SIG-M5 (cell line): ENCODE measurements around the gene FBXO10.
"Not testable (repeated sequence)": the region's sequence is repeated elsewhere in the genome, so short reads cannot be mapped to it uniquely, and the experiment has no call there.

Source experiments
- DNase-seq: peaks from one replicate; lab custom pipeline; 2025; lab: John Stamatoyannopoulos, UW

Gene FBXO10

DNA sequence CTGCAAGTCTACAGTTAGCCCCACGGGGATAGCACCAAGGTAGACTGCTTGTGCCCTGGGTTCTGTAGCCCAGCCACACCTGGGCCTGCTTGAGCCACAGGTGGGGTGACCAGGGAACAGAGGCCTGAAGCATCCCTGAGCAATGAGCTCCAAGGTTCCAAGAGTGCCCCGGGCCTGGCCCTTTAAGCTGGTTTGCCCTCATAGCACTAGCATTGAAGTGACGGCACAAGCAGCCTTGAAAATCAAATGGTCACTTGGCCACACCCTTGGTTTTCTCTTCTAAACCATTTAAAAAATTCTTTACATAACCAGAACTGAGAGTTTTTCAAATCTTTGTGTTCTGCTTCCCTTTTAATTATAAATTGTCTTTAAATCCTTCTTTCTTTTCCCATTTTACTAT, 24.7 kb downstream of the FBXO10 start:
- no peak for DNase-seq

DNA sequence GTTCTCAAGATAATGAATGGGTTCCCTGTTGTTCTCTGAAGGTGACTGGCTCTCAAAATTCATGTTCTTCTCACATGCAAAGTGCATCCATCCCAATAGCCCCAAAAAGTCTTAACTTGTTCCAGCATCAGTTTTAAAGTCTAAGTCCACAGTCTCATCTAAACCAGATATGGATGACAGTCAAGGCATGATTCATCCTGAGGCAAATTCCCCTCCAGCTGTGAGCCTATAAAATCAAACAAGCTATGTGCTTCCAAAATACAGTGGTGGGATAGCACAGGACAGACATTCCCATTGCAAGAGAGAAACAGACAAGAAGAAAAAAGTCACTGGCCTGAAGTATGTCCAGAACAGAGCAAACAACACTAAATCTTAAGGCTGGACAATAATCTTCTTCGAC, 25.4 kb downstream of the FBXO10 start:
- no peak for DNase-seq

DNA sequence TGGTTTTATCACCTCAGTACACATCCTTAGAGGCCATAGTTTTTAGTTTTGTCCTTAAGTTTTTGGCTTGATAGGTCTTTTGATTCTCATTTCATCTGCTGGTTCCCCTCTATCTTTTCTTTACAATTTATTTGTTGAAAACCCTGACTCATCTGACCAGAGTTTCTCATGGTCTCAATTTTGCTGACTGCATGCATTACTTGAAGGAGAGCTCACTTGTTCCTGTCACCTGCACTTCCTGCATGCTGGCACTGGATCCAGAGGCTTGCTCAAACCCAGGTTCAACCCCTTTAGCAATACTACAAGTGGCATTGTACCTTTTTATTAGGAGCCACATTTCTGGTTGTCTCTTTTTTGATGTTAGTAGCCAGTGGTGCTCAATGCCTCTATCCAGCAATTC, 26.7 kb downstream of the FBXO10 start:
- DNase-seq, result no peak

DNA sequence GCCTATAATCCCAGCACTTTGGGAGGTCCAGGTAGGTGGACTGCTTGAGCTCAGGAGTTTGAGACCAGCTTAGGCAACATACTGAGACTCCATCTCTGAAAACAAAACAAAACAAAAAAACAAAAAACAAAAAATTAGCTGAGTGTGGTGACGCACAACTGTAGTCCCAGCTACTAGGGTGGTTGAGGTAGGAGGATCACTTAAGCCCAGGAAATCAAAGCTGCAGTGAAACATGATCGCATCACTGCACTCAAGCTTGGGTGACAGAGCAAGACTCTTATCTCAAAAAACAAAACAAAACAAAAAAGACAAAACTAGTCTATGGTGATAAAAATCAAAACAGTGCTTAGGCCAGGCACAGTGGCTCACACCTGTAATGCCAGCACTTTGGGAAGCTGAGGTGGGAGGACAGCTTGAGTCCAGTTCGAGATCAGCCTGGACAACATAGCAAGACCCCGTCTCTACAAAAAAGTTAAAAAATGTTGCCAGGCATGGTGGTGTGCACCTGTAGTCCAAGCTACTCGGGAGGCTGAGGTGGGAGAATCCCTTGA, 28.8 kb downstream of the FBXO10 start:
- DNase-seq, result no peak

DNA sequence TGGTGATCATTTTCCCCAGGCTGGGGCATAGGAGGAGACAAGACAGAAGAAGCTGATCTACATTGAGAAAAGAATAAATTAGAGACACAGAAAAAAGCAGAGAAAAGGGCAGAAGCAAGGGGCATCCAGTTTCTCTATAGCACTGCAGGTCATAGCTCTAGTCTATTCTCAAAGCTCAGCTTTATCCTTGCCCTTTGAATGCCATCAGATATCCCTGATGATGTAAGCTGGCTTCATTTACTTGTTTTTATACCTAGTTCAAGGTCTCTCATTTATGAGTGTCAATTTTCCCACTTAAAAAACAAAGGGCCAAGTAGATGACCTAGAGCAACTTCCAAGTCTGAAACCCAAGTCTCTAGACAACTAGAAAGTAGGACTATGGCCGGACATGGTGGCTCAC, 32.7 kb downstream of the FBXO10 start:
- DNase-seq, result no peak

DNA sequence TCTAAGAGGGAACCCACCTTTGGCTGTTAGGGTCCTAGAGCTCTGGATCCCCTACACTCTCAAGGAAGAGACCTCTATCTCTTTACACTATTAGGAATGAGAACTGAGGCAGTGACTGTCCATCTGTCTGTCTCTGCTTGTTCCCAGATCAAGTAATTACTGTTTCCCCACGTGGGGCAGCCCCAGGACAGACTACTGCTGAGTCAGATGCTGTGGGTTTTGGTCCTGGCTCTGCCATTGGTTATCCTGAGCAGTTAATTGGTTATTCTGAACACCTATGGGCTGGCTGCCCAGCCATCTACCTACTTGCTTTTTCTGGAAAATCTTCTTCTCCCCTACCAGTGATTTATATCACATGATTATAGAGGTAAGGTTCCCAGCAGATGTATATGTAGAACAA, 33.3 kb downstream of the FBXO10 start:
- no peak for DNase-seq

DNA sequence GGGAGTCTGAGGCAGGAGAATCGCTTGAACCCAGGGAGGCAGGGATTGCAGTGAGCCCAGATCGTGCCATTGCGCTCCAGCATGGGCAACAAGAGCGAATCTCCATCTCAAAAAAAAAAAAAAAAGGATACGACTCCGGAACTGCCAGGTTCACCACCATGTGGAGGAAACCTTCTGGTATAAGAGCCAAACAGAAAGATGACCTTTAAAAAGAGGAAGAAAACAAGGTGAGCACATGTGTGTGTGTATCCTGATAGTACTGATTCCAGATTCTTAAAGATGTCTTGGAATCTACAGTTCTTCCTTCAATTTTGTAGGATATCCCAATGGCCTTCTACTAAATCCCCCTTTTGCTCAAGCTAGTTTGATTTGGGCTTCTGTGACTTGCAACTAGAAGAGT, 33.7 kb downstream of the FBXO10 start:
- no peak for DNase-seq

DNA sequence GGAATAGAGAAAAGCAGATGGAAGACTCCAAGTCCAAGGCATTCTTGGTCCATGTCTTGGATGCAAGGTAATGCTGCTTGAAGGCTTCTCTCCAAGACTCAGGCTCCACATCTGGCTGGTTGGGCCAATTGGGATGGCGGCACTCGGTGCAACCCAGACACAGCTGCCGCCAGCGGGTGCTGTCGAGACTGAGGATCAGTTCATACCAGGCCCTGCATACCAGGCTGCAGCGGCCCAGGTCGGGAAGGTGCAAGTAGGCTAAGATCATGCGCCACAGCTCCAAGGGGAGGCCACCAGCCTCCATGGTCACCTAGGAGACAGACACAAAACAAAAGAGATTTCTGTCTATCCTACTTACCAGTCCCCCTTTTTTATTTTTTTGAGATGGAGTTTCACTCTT, 34.7 kb downstream of the FBXO10 start:
- no peak for DNase-seq

GRCh38 chr9:37540634-37541033, 35.5 kb downstream of the FBXO10 start:
- DNase-seq, result no peak

DNA sequence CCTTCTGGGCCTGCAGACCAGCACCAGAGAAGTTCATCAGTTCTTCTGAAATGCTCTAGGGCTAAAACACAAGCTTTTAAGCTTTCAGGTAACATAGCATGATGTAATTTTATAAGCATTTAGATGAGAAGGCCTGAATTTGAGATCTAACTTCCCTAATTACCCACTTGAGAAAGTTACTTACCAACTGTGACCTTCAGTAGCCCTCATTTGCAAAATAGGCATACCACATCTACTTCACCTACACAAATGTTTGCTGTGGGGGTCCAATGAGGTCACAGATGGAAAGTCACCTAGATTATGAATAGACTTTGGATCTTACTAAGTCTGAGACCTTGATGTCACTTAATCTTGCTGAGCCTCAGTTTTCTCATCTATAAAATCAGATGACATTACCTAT, 36.5 kb downstream of the FBXO10 start:
- DNase-seq, result no peak

DNA sequence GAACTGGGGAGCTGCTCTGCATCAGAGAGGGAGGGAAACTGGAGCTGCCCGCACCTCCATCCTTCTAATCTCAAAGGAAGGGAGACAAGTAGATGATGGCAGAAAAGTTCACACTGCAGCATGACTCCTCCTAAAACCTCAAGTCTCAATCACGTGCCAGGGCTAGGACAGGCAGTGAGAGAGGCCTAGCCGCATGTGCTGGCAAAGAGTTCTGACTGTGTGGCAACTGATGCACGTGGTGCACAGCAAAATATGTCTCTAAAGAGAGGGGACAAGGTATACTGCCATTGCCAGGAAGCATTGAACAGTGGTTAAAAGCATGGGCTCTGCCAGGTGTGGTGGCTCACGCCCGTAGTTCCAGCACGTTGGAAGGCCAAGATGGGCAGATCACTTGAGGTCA, 38.1 kb downstream of the FBXO10 start:
- no peak for DNase-seq

GRCh38 chr9:37534901-37535300, 41.3 kb downstream of the FBXO10 start:
- no peak for DNase-seq

DNA sequence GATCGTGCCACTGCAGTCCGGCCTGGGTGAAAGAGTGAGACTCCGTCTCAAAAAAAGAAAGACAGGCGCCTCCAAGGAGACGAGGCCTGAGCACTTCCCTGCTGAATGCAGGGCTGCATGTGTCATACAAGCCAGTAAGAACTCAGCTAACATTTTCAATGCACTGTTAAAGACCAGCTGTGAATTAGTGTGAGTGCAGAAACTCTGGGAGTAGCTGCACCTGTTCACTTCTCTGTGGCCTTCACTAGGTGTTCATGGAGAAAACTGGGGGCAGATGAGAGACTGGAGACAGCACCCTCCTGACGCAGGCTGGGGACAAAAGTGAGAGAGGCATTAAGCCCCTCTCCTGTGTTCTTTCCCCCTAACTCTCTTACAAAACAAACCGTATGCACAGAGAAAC, 41.8 kb downstream of the FBXO10 start:
- DNase-seq, result no peak

- DNase-seq, result no peak
Observed at GRCh38 chr9:37531699-37532098, 44.5 kb downstream of the FBXO10 start.

DNA sequence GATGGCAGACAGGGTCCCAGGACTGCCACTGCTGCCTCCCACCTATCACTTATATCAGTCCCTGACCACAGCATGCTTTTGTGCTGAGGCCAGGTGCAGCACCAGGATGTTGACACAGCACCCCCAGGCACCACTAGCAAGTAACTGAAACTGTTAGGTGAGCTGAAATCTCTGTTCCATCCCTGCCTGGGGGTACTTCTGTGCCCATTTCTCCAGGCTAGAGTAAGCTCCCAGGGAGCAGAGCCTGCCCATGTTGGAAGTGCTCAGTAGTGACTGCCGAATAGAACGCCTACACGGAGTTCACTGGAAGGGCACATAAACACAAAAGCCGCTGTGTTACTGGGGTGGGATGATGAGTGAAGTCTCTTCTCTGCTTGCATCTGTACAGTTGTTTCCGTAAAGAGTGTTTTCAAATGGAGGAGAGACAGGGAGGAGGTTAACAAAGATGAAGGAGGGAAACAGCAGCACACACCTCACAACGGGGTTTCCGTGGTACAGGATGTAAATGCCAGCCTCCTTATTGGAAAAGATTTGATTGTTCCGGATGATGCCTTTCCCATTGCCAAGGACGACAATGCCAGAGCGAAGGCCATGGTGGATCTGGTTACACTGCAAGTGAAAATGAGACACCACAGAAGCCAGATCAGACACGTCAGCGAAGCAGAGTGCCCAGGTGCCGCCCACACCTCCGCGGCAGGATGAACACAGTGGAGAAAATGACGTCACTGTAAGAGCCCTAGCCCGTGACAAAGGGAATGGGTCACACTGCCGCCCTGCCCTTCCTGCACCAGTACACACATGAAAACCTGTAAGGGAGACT, 47.3 kb downstream of the FBXO10 start:
- no peak for DNase-seq

DNA sequence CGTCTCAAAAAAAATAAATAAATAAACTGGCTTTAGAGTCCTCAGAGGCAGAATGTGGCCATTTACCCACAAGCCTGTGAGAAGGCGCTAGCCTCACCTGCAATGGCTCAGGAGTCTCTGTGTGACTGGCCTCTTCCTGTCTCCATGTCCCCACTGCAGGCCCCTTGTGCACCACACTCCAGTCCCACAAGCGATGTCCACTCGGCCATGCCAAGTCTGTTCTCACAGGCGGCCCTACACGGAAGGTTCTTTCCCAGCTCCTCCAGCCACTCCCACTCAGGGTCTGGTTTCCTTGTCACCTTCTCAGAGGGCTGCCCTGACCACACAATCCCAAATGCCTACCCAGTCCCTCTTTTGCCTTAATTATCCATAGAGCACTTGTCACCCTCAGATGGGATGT, 52.3 kb downstream of the FBXO10 start:
- no peak for DNase-seq

GRCh38 chr9:37522971-37523370, 53.2 kb downstream of the FBXO10 start:
- no peak for DNase-seq

- DNase-seq, result no peak
Observed at GRCh38 chr9:37521111-37521510, 55.1 kb downstream of the FBXO10 start.

- no peak for DNase-seq
Observed at GRCh38 chr9:37520641-37521040, 55.5 kb downstream of the FBXO10 start.

- no peak for DNase-seq
Observed at GRCh38 chr9:37517923-37518322, 58.3 kb downstream of the FBXO10 start.

GRCh38 chr9:37515620-37516258, 60.4 kb downstream of the FBXO10 start:
- no peak for DNase-seq

DNA sequence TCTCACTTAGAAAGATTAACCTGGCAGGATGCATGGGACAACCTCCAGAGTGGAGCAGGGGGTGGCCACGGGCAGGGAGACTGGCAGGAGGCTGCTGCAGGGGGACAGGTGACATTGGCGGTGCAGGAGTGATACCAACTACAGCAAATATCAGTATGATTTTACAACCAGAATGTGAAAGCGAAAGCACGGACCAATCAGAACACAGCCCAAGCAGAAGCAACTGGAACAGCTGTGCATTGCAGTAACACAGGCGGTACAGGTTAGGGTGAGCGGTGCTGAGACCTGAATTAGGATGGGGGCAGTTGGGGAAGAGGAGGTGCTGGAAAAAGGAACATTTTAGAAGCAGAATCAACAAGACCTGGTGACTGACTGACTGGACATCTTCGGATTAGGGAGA, 61.2 kb downstream of the FBXO10 start:
- no peak for DNase-seq

GRCh38 chr9:37514415-37514814, 61.8 kb downstream of the FBXO10 start:
- DNase-seq, result not testable (repeated sequence)

DNA sequence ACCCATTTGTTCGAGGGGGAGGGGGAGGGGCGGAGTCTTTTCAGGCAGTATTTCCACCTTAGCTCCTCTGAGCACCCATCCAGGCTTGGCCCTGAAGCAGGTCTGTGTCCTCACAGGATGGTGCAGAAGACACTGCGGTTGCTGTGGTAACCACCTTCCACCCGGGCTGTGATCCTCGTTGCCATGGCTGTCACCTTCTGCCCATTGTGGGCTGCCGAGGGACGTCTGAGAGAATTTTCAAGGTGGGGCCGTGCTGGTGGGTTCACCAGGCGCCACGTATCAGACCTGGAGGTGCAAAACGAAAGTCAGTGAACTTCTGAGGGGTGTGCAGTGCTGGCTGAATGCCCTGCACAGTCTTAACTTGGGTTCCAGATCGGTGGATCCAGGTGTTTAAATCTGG, 63.7 kb downstream of the FBXO10 start:
- DNase-seq, result no peak
